ENCODE results near the gene MPZL1. TPM values are rescaled to one million over a fixed set of nuclear protein-coding genes. Genes with fewer than 3 reads are reported as not detected.

MPZL1 gene
- 184 TPM for total RNA-seq

- DNase-seq (ENCODE audit: low spot score in 2 of 2) (peak; percentile 96 to 97), FAIRE-seq (no peak)
These were observed at the start of gene MPZL1 for GRCh38 chr1:167721617-167722151. MPZL1 (plus strand) TSS chr1:167721982; CDS start chr1:167722152, 170 bp downstream.

- no peak for FAIRE-seq
These were observed 49.0 kb upstream of the MPZL1 start for GRCh38 chr1:167672831-167673230.

GRCh38 chr1:167673265-167673664, 48.5 kb upstream of the MPZL1 start:
- no peak for FAIRE-seq
- DNase-seq (ENCODE audit: low spot score in 2 of 2), result no peak

More at GRCh38 chr1:167672831-167673230, 49.0 kb upstream of the MPZL1 start:
- DNase-seq (ENCODE audit: low spot score in 2 of 2), result no peak

GRCh38 chr1:167674156-167674555, 47.6 kb upstream of the MPZL1 start:
- DNase-seq (ENCODE audit: low spot score in 2 of 2) (no peak), FAIRE-seq (no peak)

- FAIRE-seq, result no peak
- DNase-seq (ENCODE audit: low spot score in 2 of 2), result no peak
These were observed 46.3 kb upstream of the MPZL1 start for GRCh38 chr1:167675440-167675839.

GRCh38 chr1:167676205-167676915, 45.4 kb upstream of the MPZL1 start:
- DNase-seq (ENCODE audit: low spot score in 2 of 2), result no peak
- no peak for FAIRE-seq

GRCh38 chr1:167676916-167677848, 44.6 kb upstream of the MPZL1 start:
- DNase-seq (ENCODE audit: low spot score in 2 of 2), result no peak
- FAIRE-seq, result no peak

- FAIRE-seq (no peak), DNase-seq (ENCODE audit: low spot score in 2 of 2) (no peak)
These were observed 43.4 kb upstream of the MPZL1 start for GRCh38 chr1:167678422-167678821.

- no peak for FAIRE-seq
These were observed 42.9 kb upstream of the MPZL1 start for GRCh38 chr1:167678838-167679237.

GRCh38 chr1:167679714-167680113, 42.1 kb upstream of the MPZL1 start:
- FAIRE-seq, result no peak
- no peak for DNase-seq (ENCODE audit: low spot score in 2 of 2)

More at GRCh38 chr1:167678838-167679237, 42.9 kb upstream of the MPZL1 start:
- DNase-seq (ENCODE audit: low spot score in 2 of 2), result no peak

GRCh38 chr1:167681024-167681423, 40.8 kb upstream of the MPZL1 start:
- no peak for FAIRE-seq

GRCh38 chr1:167681451-167682098, 40.2 kb upstream of the MPZL1 start:
- FAIRE-seq (no peak), DNase-seq (ENCODE audit: low spot score in 2 of 2) (no peak)

More at GRCh38 chr1:167681024-167681423, 40.8 kb upstream of the MPZL1 start:
- no peak for DNase-seq (ENCODE audit: low spot score in 2 of 2)

GRCh38 chr1:167683226-167683625, 38.6 kb upstream of the MPZL1 start:
- DNase-seq (ENCODE audit: low spot score in 2 of 2), result no peak
- no peak for FAIRE-seq

- FAIRE-seq (no peak), DNase-seq (ENCODE audit: low spot score in 2 of 2) (no peak)
These were observed 37.9 kb upstream of the MPZL1 start for GRCh38 chr1:167683641-167684502.

GRCh38 chr1:167685844-167686243, 35.9 kb upstream of the MPZL1 start:
- FAIRE-seq (no peak), DNase-seq (ENCODE audit: low spot score in 2 of 2) (no peak)

GRCh38 chr1:167687919-167688519, 33.8 kb upstream of the MPZL1 start:
- peak; percentile 54 for FAIRE-seq
- peak; percentile 55 to 77 for DNase-seq (ENCODE audit: low spot score in 2 of 2)

GRCh38 chr1:167689567-167689920, 32.2 kb upstream of the MPZL1 start:
- FAIRE-seq (no peak), DNase-seq (ENCODE audit: low spot score in 2 of 2) (no peak)

- FAIRE-seq (no peak), DNase-seq (ENCODE audit: low spot score in 2 of 2) (no peak)
These were observed 31.7 kb upstream of the MPZL1 start for GRCh38 chr1:167690053-167690452.

GRCh38 chr1:167693425-167694045, 28.2 kb upstream of the MPZL1 start:
- DNase-seq (ENCODE audit: low spot score in 2 of 2) (no peak), FAIRE-seq (no peak)
